ENCODE measurements around the gene ELANE.
"Not testable (repeated sequence)": the region's sequence is repeated elsewhere in the genome, so short reads cannot be mapped to it uniquely, and the experiment has no call there.

ELANE gene

GRCh38 chr19:879711-880438 is 27.8 kb downstream of the ELANE start:
- no peak for DNase-seq (ENCODE audit: low read depth)

GRCh38 chr19:881385-882071 is 29.4 kb downstream of the ELANE start:
- no peak for DNase-seq (ENCODE audit: low read depth)

- DNase-seq (ENCODE audit: low read depth), result no peak
Observed at GRCh38 chr19:882871-883497, 30.9 kb downstream of the ELANE start.

- DNase-seq (ENCODE audit: low read depth), result no peak
Observed at GRCh38 chr19:883661-884211, 31.6 kb downstream of the ELANE start.

GRCh38 chr19:884420-885211 is 32.5 kb downstream of the ELANE start:
- no peak for DNase-seq (ENCODE audit: low read depth)

GRCh38 chr19:885536-886224 is 33.6 kb downstream of the ELANE start:
- no peak for DNase-seq (ENCODE audit: low read depth)

GRCh38 chr19:887072-887471 is 35.0 kb downstream of the ELANE start:
- DNase-seq (ENCODE audit: low read depth), result no peak

GRCh38 chr19:887599-887998 is 35.5 kb downstream of the ELANE start:
- no peak for DNase-seq (ENCODE audit: low read depth)

GRCh38 chr19:888581-889385 is 36.7 kb downstream of the ELANE start:
- peak; percentile 33 for DNase-seq (ENCODE audit: low read depth)

GRCh38 chr19:889662-890295 is 37.7 kb downstream of the ELANE start:
- DNase-seq (ENCODE audit: low read depth), result no peak

- DNase-seq (ENCODE audit: low read depth), result no peak
Observed at GRCh38 chr19:890831-891230, 38.7 kb downstream of the ELANE start.

- not testable (repeated sequence) for DNase-seq (ENCODE audit: low read depth)
Observed at GRCh38 chr19:891421-892200, 39.5 kb downstream of the ELANE start.

- no peak for DNase-seq (ENCODE audit: low read depth)
Observed at GRCh38 chr19:892243-892893, 40.3 kb downstream of the ELANE start.

- peak; percentile 86 for DNase-seq (ENCODE audit: low read depth)
Observed at GRCh38 chr19:892894-893689, 41.0 kb downstream of the ELANE start, which contains the start of the genes MED16 and RNU6-9. MED16 (minus strand) TSS chr19:893187; CDS start chr19:891131, 2,056 bp downstream. RNU6-9 (plus strand) TSS chr19:893484.

GRCh38 chr19:896434-896833 is 44.3 kb downstream of the ELANE start:
- no peak for DNase-seq (ENCODE audit: low read depth)

- no peak for DNase-seq (ENCODE audit: low read depth)
Observed at GRCh38 chr19:896999-897398, 44.9 kb downstream of the ELANE start.

- DNase-seq (ENCODE audit: low read depth), result no peak
Observed at GRCh38 chr19:897442-898039, 45.4 kb downstream of the ELANE start.

All from activated T-cell treated with anti-CD3 and anti-CD28 coated beads for 48 hours (primary cell).